Upper lobe of right lung (tissue), 1 donor: ENCODE results near the gene CLOCK. TPM values are rescaled to one million over a fixed set of nuclear protein-coding genes. Genes with fewer than 3 reads are reported as not detected.

ENCODE experiments used
- ATAC-seq: fragments of 200-7000 bp; cut with Tn5 transposase; one replicate; pipeline ENCODE4 v1.9.1; 2020; ENCODE audit warnings: mild to moderate bottlenecking, moderate library complexity
- DNase-seq: peaks from one replicate; pipeline ENCODE4 v3.0.0-alpha.2; 2020
- H3K27ac ChIP-seq: fragments of 200-600 bp; one replicate; pipeline ENCODE4 v1.8.0; 2022
- H3K27me3 ChIP-seq: fragments of 200-600 bp; one replicate; pipeline ENCODE4 v1.8.0; 2022; ENCODE audit warnings: mild to moderate bottlenecking
- H3K36me3 ChIP-seq: fragments of 200-600 bp; one replicate; pipeline ENCODE4 v1.8.0; 2022
- H3K4me1 ChIP-seq: fragments of 200-600 bp; one replicate; pipeline ENCODE4 v1.8.0; 2022
- H3K4me3 ChIP-seq: fragments of 200-600 bp; one replicate; pipeline ENCODE4 v1.8.0; 2022; ENCODE audit warnings: mild to moderate bottlenecking
- H3K9me3 ChIP-seq: fragments of 200-600 bp; one replicate; pipeline ENCODE4 v1.8.0; 2022
- CTCF ChIP-seq: fragments of 200-600 bp; IDR thresholded peaks from one replicate; pipeline ENCODE4 v1.8.0; 2022; ENCODE audit warnings: antibody characterized with exemption
- intact Hi-C: fragments of 100-400 bp; cut with DNase I; formaldehyde crosslinking; loops from one replicate; pipeline ENCODE4 v1.11.0; 2022
- total RNA-seq: library from RNA; stranded (reverse); fragmentation: NEBNext Ultra II Directional; extraction: Animal tissue kit (Norgen Biotek cat#: 25700); gene quantifications from one replicate; pipeline ENCODE4 v1.2.1, GENCODE V29; 2021
- donor health status: DM: no; HTN: yes; CAD: no; lungs with severe emphysema.

CLOCK gene
- total RNA-seq, 1 donor from 2014 or later: 24.2 TPM

GRCh38 chr4:55475394-55476243, 71.1 kb downstream of the CLOCK start:
- TF ChIP-seq CTCF: no peak
- intact Hi-C loops: no loop called here
- H3K27me3 ChIP-seq: no peaks in the 10 kb centered on the region
- ATAC-seq: no peak
- H3K36me3 ChIP-seq: peaks cover 35% of the 10 kb centered on the region
- H3K4me3 ChIP-seq: no peak overlapping the region
- no peak overlapping the region for H3K27ac ChIP-seq
- H3K9me3 ChIP-seq: no peaks in the 10 kb centered on the region
- DNase-seq: no peak
- no peaks in the 10 kb centered on the region for H3K4me1 ChIP-seq

- DNase-seq: no peak
- intact Hi-C loops: no loop called here
- H3K4me1 ChIP-seq: no peaks in the 10 kb centered on the region
- no peak for TF ChIP-seq CTCF
- no peaks in the 10 kb centered on the region for H3K27me3 ChIP-seq
- no peak overlapping the region for H3K4me3 ChIP-seq
- no peaks in the 10 kb centered on the region for H3K9me3 ChIP-seq
- H3K36me3 ChIP-seq: peaks cover 41% of the 10 kb centered on the region
- no peak for ATAC-seq
- H3K27ac ChIP-seq: no peak overlapping the region
Observed at GRCh38 chr4:55469979-55470378, 76.7 kb downstream of the CLOCK start.

- H3K36me3 ChIP-seq: peaks cover 33% of the 10 kb centered on the region
- no peak overlapping the region for H3K4me3 ChIP-seq
- DNase-seq (no peak), ATAC-seq (no peak)
- intact Hi-C loops: no loop called here
- H3K4me1 ChIP-seq: no peaks in the 10 kb centered on the region
- TF ChIP-seq CTCF: no peak
- no peak overlapping the region for H3K27ac ChIP-seq
- H3K9me3 ChIP-seq: no peaks in the 10 kb centered on the region
- H3K27me3 ChIP-seq: no peaks in the 10 kb centered on the region
Observed at GRCh38 chr4:55468724-55469123, 78.0 kb downstream of the CLOCK start.

- ATAC-seq: no peak
- Histone ChIP-seq H3K27ac (no peak overlapping the region), H3K9me3 (no peaks in the 10 kb centered on the region), H3K27me3 (no peaks in the 10 kb centered on the region), H3K36me3 (peaks cover 25% of the 10 kb centered on the region), H3K4me3 (no peak overlapping the region), H3K4me1 (no peaks in the 10 kb centered on the region)
- DNase-seq: no peak
- intact Hi-C loops: no loop called here
- TF ChIP-seq CTCF: no peak
Observed at GRCh38 chr4:55466001-55466400, 80.7 kb downstream of the CLOCK start.

GRCh38 chr4:55458611-55459010, 88.1 kb downstream of the CLOCK start:
- TF ChIP-seq CTCF: no peak
- H3K27ac ChIP-seq: no peak overlapping the region
- ATAC-seq: no peak
- H3K9me3 ChIP-seq: no peaks in the 10 kb centered on the region
- no peak overlapping the region for H3K4me3 ChIP-seq
- H3K36me3 ChIP-seq: peaks cover 13% of the 10 kb centered on the region
- intact Hi-C loops: no loop called here
- H3K27me3 ChIP-seq: no peaks in the 10 kb centered on the region
- no peaks in the 10 kb centered on the region for H3K4me1 ChIP-seq
- no peak for DNase-seq
